GM20000 (cell line): Measurements from ENCODE around the gene SLX4IP.
"Not testable (repeated sequence)": the region's sequence is repeated elsewhere in the genome, so short reads cannot be mapped to it uniquely, and the experiment has no call there.

Source experiments
- DNase-seq: peaks from one replicate; pipeline ENCODE4 v3.0.0; 2012; ENCODE audit warnings: low spot score
- CTCF ChIP-seq: IDR thresholded peaks from 2 replicates; pipeline ENCODE4 v1.5.1; 2012; ENCODE audit warnings: mild to moderate bottlenecking, control low read depth; ENCODE audit errors: extremely low read depth, missing control alignments

SLX4IP gene

DNA sequence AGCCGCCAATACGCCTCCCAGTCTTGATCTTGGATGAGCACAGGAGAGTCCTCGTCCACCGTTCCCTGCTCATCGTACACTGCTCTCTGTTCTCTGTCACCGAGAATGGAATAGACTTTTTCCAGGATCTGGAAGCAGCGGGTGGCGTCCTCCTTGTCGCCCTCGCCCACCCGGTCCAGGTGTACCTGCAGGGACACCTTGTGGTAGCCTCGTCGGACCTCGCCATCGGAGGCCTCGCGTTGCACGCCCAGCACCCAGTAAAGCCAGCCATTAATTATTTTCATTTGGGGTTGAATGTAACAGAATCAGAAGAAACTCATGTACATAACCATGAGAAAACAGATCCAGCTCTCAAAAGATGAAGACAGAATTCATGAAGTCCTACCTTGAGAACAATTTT, 178.8 kb downstream of the SLX4IP start:
- no peak for DNase-seq
- no peak for TF ChIP-seq CTCF

DNA sequence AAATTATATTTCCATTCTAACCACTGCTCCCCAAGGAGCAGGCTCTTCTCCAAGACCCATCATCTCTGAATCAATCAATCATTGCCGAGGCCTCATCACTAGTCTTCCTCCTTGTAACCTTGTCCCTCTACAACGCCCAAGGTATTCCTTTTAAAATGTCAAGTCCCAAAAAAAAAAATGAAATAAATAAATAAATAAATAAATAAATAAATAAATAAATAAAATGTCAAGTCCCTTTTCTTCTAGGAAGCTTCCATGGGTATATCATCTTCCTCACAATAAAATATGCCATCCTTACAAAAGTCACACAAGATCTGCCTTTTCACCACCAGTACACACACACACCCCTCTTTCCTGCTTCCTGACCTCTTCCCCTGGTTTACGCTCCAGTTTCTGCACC, 181.1 kb downstream of the SLX4IP start:
- no peak for DNase-seq
- no peak for TF ChIP-seq CTCF

GRCh38 chr20:10617549-10618133, 182.5 kb downstream of the SLX4IP start:
- not testable (repeated sequence) for DNase-seq

GRCh38 chr20:10618611-10619245, 183.6 kb downstream of the SLX4IP start:
- no peak for TF ChIP-seq CTCF
- no peak for DNase-seq

DNA sequence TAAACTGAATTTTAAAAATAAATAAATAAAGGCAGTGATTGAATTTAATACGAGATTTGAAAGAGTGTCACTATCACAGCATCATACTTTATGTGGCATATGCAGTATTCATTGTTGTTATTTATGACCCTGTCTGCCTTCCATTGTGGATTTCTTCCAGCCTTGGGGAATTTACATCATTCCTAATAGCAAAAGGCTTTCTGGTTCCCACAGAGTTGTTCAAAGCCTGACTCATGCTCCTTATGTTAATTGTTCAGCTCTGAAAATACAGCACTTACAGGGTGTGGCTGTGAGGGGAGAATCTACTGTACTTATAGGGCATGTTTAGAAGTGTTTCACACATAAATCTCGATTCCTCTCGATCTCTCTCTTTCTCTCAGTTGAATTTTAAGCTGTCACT, 184.3 kb downstream of the SLX4IP start:
- TF ChIP-seq CTCF: no peak
- DNase-seq: no peak

DNA sequence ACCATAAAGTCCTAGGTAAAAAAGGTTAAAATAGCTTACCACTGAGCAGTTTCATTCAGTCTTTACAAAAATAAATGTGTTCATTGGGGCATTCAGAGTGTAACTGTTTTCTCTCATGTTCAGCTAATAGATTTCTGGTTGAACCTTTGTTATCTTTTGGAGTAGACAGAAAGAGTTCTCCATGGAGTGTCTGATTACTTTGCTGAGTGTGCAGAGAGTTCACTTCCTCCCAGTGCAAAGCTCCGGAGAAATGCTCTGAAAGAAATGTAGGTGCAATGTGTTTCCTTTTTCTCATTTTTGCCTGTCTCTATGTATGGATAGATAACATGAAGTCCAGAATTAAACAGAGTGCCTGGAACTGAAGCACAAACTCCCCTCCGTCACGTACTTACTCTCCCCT, 186.0 kb downstream of the SLX4IP start:
- TF ChIP-seq CTCF: no peak
- no peak for DNase-seq

GRCh38 chr20:10622657-10623418, 187.7 kb downstream of the SLX4IP start:
- no peak for DNase-seq
- TF ChIP-seq CTCF: no peak
